ENCODE data around the gene UBE2D1. TPM values are rescaled to one million over a fixed set of nuclear protein-coding genes. Genes with fewer than 3 reads are reported as not detected.

Gene UBE2D1
- polyA plus RNA-seq, 1 experiment, result 36.1 TPM

DNA sequence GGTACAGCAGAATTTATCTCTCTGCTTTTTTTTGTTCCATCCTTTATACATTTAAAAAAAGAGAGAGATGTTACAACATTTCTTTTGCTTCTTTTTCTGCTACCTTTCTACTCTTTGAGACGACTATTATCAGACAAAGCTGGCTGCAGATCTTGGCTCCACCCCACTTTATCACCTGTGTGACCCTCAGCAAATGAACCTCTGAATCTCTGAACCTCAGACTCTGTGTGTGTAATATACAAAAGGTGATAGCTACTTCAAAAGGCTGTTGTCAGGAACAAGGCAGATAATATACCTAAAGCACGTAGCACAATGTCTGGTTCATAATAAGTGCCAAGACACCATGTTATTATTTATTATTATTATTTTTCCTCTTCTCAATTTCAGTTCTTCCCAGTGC is 32.6 kb upstream of the UBE2D1 start:
- POLR2A ChIA-PET, result no interaction called here
- Histone ChIP-seq H3K4me3 (ENCODE audit: low read depth, low read length) (no peak overlapping the region), H3K27me3 (ENCODE audit: control insufficient read depth, insufficient read depth, low read length) (no peaks in the 10 kb centered on the region), H3K27ac (ENCODE audit: low read depth, low read length) (no peak overlapping the region), H3K9me3 (ENCODE audit: control insufficient read depth, insufficient read depth, low read length) (no peaks in the 10 kb centered on the region)
- DNase-seq (ENCODE audit: low read depth, low spot score), result no peak
- TF ChIP-seq, protein P1, sequence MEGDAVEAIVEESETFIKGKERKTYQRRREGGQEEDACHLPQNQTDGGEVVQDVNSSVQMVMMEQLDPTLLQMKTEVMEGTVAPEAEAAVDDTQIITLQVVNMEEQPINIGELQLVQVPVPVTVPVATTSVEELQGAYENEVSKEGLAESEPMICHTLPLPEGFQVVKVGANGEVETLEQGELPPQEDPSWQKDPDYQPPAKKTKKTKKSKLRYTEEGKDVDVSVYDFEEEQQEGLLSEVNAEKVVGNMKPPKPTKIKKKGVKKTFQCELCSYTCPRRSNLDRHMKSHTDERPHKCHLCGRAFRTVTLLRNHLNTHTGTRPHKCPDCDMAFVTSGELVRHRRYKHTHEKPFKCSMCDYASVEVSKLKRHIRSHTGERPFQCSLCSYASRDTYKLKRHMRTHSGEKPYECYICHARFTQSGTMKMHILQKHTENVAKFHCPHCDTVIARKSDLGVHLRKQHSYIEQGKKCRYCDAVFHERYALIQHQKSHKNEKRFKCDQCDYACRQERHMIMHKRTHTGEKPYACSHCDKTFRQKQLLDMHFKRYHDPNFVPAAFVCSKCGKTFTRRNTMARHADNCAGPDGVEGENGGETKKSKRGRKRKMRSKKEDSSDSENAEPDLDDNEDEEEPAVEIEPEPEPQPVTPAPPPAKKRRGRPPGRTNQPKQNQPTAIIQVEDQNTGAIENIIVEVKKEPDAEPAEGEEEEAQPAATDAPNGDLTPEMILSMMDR (IDR thresholded peaks at IDR 0.05; ENCODE audit: low read depth, low read length), result no peak
- CTCF ChIA-PET, result interaction anchor here (1.0 to 6.2 kb wide), 4 partner anchors 10 to 125 kb away, joined by 3 to 98 read pairs (median 34); partner anchors contain the start of gene TFAM

DNA sequence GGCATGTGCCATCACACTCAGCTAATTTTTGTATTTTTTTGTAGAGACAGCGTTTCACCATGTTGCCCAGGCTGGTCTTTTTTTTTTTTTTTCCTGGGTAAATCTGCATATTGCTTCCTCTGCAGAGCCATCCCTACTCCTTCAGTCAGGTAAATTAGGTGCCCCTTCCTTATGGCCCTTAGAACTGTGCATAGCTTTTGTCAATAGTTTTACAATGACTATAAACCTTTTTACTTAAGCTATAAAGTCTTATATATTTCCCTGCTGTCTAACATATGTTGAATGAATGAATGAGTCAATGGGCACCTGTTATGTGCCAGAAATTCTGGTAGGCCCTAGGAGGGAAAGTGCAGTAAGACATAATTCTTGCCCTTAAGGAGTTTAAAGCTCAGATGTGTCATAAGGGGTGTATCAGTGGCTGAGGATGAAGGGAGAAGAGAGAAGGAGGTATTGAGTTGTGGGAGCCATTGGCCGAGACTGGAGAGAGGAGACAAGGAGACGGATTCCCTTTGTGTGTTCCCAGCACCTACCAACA is 30.6 kb upstream of the UBE2D1 start:
- TF ChIP-seq, protein P1 (IDR thresholded peaks at IDR 0.05; ENCODE audit: low read depth, low read length), result no peak
- no peak overlapping the region for H3K4me3 ChIP-seq (ENCODE audit: low read depth, low read length)
- no peak overlapping the region for H3K27ac ChIP-seq (ENCODE audit: low read depth, low read length)
- CTCF ChIA-PET, result interaction anchor here (0.6 to 6.2 kb wide), 5 partner anchors 12 to 144 kb away, joined by 3 to 98 read pairs (median 3); partner anchors contain the start of gene TFAM
- POLR2A ChIA-PET, result interaction anchor here (0.6 kb wide), 1 partner anchor 67 kb away, joined by 3 read pairs; no protein-coding TSS in a partner anchor
- H3K27me3 ChIP-seq (ENCODE audit: control insufficient read depth, insufficient read depth, low read length), result no peaks in the 10 kb centered on the region
- no peaks in the 10 kb centered on the region for H3K9me3 ChIP-seq (ENCODE audit: control insufficient read depth, insufficient read depth, low read length)
- no peak for DNase-seq (ENCODE audit: low read depth, low spot score)

DNA sequence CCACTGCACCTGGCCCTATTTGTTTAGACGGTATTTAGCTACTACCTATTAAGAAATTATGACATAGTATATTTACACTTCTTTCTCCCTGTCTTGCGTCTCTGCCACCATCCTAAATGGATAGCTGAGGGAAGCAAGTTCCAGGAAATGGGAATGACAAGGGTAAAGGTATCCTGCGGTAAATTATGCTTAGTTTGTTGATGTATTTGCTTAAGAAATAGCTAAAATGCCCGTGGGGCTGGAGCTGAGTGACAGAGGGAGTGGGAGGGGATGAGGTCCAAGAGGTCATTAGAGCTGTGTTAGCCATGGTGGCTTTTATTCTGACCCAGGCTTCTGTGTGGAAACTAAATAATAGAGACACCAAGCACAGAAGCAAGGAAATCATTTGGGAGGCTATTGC is 29.0 kb upstream of the UBE2D1 start:
- ChIA-PET POLR2A (no interaction called here), CTCF (interaction anchor here (1.3 to 2.7 kb wide), 2 partner anchors 14 to 128 kb away, joined by 6 to 11 read pairs; no protein-coding TSS in a partner anchor)
- Histone ChIP-seq H3K27me3 (ENCODE audit: control insufficient read depth, insufficient read depth, low read length) (peaks cover 2% of the 10 kb centered on the region), H3K4me3 (ENCODE audit: low read depth, low read length) (no peak overlapping the region), H3K27ac (ENCODE audit: low read depth, low read length) (no peak overlapping the region), H3K9me3 (ENCODE audit: control insufficient read depth, insufficient read depth, low read length) (no peaks in the 10 kb centered on the region)
- TF ChIP-seq, protein P1 (IDR thresholded peaks at IDR 0.05; ENCODE audit: low read depth, low read length), result no peak
- DNase-seq (ENCODE audit: low read depth, low spot score), result no peak

DNA sequence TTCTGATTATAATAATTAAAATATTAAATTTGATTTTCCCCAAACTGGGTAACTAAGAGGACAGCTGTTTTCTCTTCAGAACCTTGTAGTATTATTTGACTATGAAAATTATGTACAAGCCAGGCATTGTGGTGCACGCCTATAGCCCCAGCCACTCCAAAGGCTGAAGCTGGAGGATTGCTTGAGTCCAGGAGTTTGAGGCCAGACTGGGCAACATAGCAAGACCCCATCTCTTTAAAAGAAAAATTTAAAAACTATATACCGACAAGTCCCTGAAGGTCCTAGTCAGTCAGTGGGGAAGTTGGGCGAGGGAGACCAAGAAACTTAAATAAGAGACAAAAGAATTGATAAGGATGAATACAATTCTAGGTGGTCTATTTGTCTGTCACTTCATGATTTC is 27.1 kb upstream of the UBE2D1 start:
- no peak overlapping the region for H3K4me3 ChIP-seq (ENCODE audit: low read depth, low read length)
- DNase-seq (ENCODE audit: low read depth, low spot score), result no peak
- POLR2A ChIA-PET, result no interaction called here
- peaks cover 2% of the 10 kb centered on the region for H3K27me3 ChIP-seq (ENCODE audit: control insufficient read depth, insufficient read depth, low read length)
- TF ChIP-seq, protein P1 (IDR thresholded peaks at IDR 0.05; ENCODE audit: low read depth, low read length), result no peak
- CTCF ChIA-PET, result interaction anchor here (0.6 to 5.8 kb wide), 3 partner anchors 8 to 130 kb away, joined by 3 to 46 read pairs (median 11); partner anchors contain the start of gene TFAM
- H3K9me3 ChIP-seq (ENCODE audit: control insufficient read depth, insufficient read depth, low read length), result no peaks in the 10 kb centered on the region
- H3K27ac ChIP-seq (ENCODE audit: low read depth, low read length), result no peak overlapping the region

DNA sequence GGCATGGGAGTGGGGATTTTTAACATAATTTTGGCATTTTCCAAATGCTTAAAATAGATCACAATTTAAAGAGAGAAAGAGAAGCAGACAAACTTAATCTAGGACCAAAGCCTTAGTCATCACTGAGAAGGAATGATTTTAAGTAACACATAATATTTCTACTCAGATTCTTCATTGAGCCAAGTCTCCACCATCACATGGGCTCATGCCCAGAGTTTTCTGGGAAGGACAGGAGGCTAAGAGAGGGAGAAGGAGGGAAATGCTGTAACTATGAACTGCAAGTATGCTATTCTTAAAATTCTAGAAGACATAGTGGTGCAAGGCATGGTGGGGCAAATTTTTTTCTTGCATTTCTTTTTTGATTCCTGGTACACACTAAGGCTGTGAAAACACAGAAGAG is 23.8 kb upstream of the UBE2D1 start:
- CTCF ChIA-PET, result interaction anchor here (5.8 kb wide), 1 partner anchor 12 kb away, joined by 46 read pairs; no protein-coding TSS in a partner anchor
- Histone ChIP-seq H3K4me3 (ENCODE audit: low read depth, low read length) (no peak overlapping the region), H3K27ac (ENCODE audit: low read depth, low read length) (no peak overlapping the region), H3K9me3 (ENCODE audit: control insufficient read depth, insufficient read depth, low read length) (no peaks in the 10 kb centered on the region), H3K27me3 (ENCODE audit: control insufficient read depth, insufficient read depth, low read length) (peaks cover 2% of the 10 kb centered on the region)
- POLR2A ChIA-PET, result no interaction called here
- DNase-seq (ENCODE audit: low read depth, low spot score), result no peak
- TF ChIP-seq, protein P1 (IDR thresholded peaks at IDR 0.05; ENCODE audit: low read depth, low read length), result no peak

Data from AG04450 (cell line).